OCI-LY1 (cell line): ENCODE results near the gene BTBD6.

ENCODE experiments used
- CTCF ChIP-seq: fragments of 200-600 bp; sonication (generic), shearing (Covaris generic); IDR thresholded peaks from 2 replicates; pipeline ENCODE4 v1.5.1; 2017; ENCODE audit warnings: mild to moderate bottlenecking, antibody characterized with exemption, low read length, moderate library complexity, mixed read lengths
- EZH2 ChIP-seq: fragments of 200-600 bp; sonication (generic), shearing (Covaris generic); IDR thresholded peaks from 2 replicates; pipeline ENCODE4 v1.8.0; 2017; ENCODE audit warnings: borderline replicate concordance, mixed run types, mild to moderate bottlenecking, antibody characterized with exemption, low read length, moderate library complexity, mixed read lengths

DNA sequence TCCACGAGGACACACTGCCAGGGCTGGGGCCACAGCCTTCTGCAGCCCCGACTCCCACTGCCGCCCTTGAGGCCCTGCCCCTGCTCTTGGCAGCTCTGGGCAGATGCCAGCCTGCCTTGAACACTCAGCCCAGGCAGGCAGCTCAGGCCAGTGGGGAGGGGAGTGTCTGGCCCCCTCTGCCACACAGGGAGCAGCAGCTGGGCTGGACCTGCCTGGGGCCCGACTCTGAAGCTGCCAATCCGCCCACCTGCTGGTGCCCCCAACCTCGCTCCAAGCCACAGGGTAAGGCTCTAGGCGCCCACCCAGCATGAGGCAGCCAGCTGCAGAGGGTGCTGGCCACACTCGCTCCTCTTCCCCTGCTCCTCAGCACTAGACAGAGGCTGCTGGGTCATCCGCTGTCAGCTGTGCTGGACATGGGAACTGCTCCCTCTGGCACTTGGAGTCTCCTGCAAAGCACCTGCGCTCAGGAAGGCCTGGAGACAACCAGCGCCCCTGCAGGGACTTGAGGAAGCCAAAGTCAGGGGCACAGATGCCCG, 42.6 kb upstream of the BTBD6 start:
- TF ChIP-seq CTCF (no peak), EZH2 (no peak)
